IPS-11a (cell line): ENCODE results near the gene MON1A.

Experiments
- H3K4me3 ChIP-seq: one replicate; pipeline ENCODE4 v1.5.1; 2013; ENCODE audit warnings: low read depth, low read length, control low read depth

The MON1A gene

GRCh38 chr3:49889296-49889695 lies 40.3 kb downstream of the MON1A start:
- H3K4me3 ChIP-seq: no peak overlapping the region

- H3K4me3 ChIP-seq: no peak overlapping the region
Observed at GRCh38 chr3:49886922-49887265, 42.7 kb downstream of the MON1A start.

- H3K4me3 ChIP-seq: no peak overlapping the region
Observed at GRCh38 chr3:49883998-49884397, 45.6 kb downstream of the MON1A start.

- H3K4me3 ChIP-seq: no peak overlapping the region
Observed at GRCh38 chr3:49882166-49882565, 47.4 kb downstream of the MON1A start.

- H3K4me3 ChIP-seq: no peak overlapping the region
Observed at GRCh38 chr3:49880581-49881315, 48.9 kb downstream of the MON1A start.

- no peak overlapping the region for H3K4me3 ChIP-seq
Observed at GRCh38 chr3:49879721-49880120, 49.9 kb downstream of the MON1A start.

- no peak overlapping the region for H3K4me3 ChIP-seq
Observed at GRCh38 chr3:49878686-49879085, 50.9 kb downstream of the MON1A start.

GRCh38 chr3:49877716-49878115 lies 51.9 kb downstream of the MON1A start:
- H3K4me3 ChIP-seq: no peak overlapping the region

GRCh38 chr3:49876567-49876966 lies 53.0 kb downstream of the MON1A start:
- H3K4me3 ChIP-seq: no peak overlapping the region

GRCh38 chr3:49873623-49874022 lies 56.0 kb downstream of the MON1A start:
- H3K4me3 ChIP-seq: no peak overlapping the region

GRCh38 chr3:49872801-49873281 lies 56.8 kb downstream of the MON1A start:
- H3K4me3 ChIP-seq: no peak overlapping the region

- H3K4me3 ChIP-seq: no peak overlapping the region
Observed at GRCh38 chr3:49871531-49872153, 58.0 kb downstream of the MON1A start.

GRCh38 chr3:49869525-49870126 lies 60.0 kb downstream of the MON1A start, which contains the start of gene CAMKV:
CAMKV (minus strand) TSS chr3:49869906; CDS start chr3:49862388, 7,518 bp downstream.
- H3K4me3 ChIP-seq: peak within 1 kb of the TSS; percentile 61

- peak overlapping the region; percentile 61 for H3K4me3 ChIP-seq
Observed at GRCh38 chr3:49868862-49869466, 60.6 kb downstream of the MON1A start.

- H3K4me3 ChIP-seq: no peak overlapping the region
Observed at GRCh38 chr3:49867871-49868321, 61.7 kb downstream of the MON1A start.

- no peak overlapping the region for H3K4me3 ChIP-seq
Observed at GRCh38 chr3:49867400-49867799, 62.2 kb downstream of the MON1A start.

GRCh38 chr3:49865198-49865784 lies 64.3 kb downstream of the MON1A start:
- H3K4me3 ChIP-seq: no peak overlapping the region

GRCh38 chr3:49864505-49864904 lies 65.1 kb downstream of the MON1A start:
- H3K4me3 ChIP-seq: no peak overlapping the region

GRCh38 chr3:49859576-49860305 lies 69.9 kb downstream of the MON1A start:
- no peak overlapping the region for H3K4me3 ChIP-seq
